Measurements from ENCODE around the gene ETV6. TPM values are rescaled to one million over a fixed set of nuclear protein-coding genes. Genes with fewer than 3 reads are reported as not detected.
"Not testable (repeated sequence)": the region's sequence is repeated elsewhere in the genome, so short reads cannot be mapped to it uniquely, and the experiment has no call there.

The ETV6 gene
- 27.3 TPM for polyA plus RNA-seq (2012; ENCODE audit: missing spikeins)

- DNase-seq (ENCODE audit: insufficient read length) = peak; percentile 63
- peak; percentile 83 for FAIRE-seq
- peak; percentile 75 for TF ChIP-seq POLR2AphosphoS5 (IDR thresholded peaks at IDR 0.05; ENCODE audit: low read depth, low read length)
- no peak; the same call in 1 of the 2 replicates for TF ChIP-seq TAF1 (IDR thresholded peaks at IDR 0.05; ENCODE audit: borderline replicate concordance, low read depth, low read length)
- peak; percentile 33; the same call in 1 of the 2 replicates for TF ChIP-seq POLR2A (IDR thresholded peaks at IDR 0.05; ENCODE audit: low read depth, low read length)
Measured at GRCh38 chr12:11649413-11650285, at the start of gene ETV6. Gene ETV6 (plus strand): TSS chr12:11649674. CDS start chr12:11650128, 454 bp downstream.

- TF ChIP-seq POLR2A (IDR thresholded peaks at IDR 0.05; ENCODE audit: low read depth, low read length) = no peak
- TF ChIP-seq POLR2AphosphoS5 (IDR thresholded peaks at IDR 0.05; ENCODE audit: low read depth, low read length) = no peak
- no peak for TF ChIP-seq TAF1 (IDR thresholded peaks at IDR 0.05; ENCODE audit: borderline replicate concordance, low read depth, low read length)
- FAIRE-seq = no peak
- no peak for DNase-seq (ENCODE audit: insufficient read length)
Measured at GRCh38 chr12:11600199-11600598, 49.3 kb upstream of the ETV6 start.

GRCh38 chr12:11601647-11602046 lies 47.8 kb upstream of the ETV6 start:
- FAIRE-seq = no peak
- no peak for DNase-seq (ENCODE audit: insufficient read length)
- TF ChIP-seq TAF1 (IDR thresholded peaks at IDR 0.05; ENCODE audit: borderline replicate concordance, low read depth, low read length) = no peak
- no peak for TF ChIP-seq POLR2A (IDR thresholded peaks at IDR 0.05; ENCODE audit: low read depth, low read length)
- TF ChIP-seq POLR2AphosphoS5 (IDR thresholded peaks at IDR 0.05; ENCODE audit: low read depth, low read length) = no peak

- TF ChIP-seq TAF1 (IDR thresholded peaks at IDR 0.05; ENCODE audit: borderline replicate concordance, low read depth, low read length) = no peak
- TF ChIP-seq POLR2AphosphoS5 (IDR thresholded peaks at IDR 0.05; ENCODE audit: low read depth, low read length) = no peak
- no peak for TF ChIP-seq POLR2A (IDR thresholded peaks at IDR 0.05; ENCODE audit: low read depth, low read length)
- FAIRE-seq = no peak
- DNase-seq (ENCODE audit: insufficient read length) = no peak
Measured at GRCh38 chr12:11607313-11608081, 42.0 kb upstream of the ETV6 start.

GRCh38 chr12:11609045-11609444 lies 40.4 kb upstream of the ETV6 start:
- no peak for TF ChIP-seq TAF1 (IDR thresholded peaks at IDR 0.05; ENCODE audit: borderline replicate concordance, low read depth, low read length)
- no peak for TF ChIP-seq POLR2AphosphoS5 (IDR thresholded peaks at IDR 0.05; ENCODE audit: low read depth, low read length)
- no peak for TF ChIP-seq POLR2A (IDR thresholded peaks at IDR 0.05; ENCODE audit: low read depth, low read length)
- FAIRE-seq = no peak
- no peak for DNase-seq (ENCODE audit: insufficient read length)

- DNase-seq (ENCODE audit: insufficient read length) = no peak
- no peak for FAIRE-seq
- TF ChIP-seq POLR2A (IDR thresholded peaks at IDR 0.05; ENCODE audit: low read depth, low read length) (no peak), TAF1 (IDR thresholded peaks at IDR 0.05; ENCODE audit: borderline replicate concordance, low read depth, low read length) (no peak), POLR2AphosphoS5 (IDR thresholded peaks at IDR 0.05; ENCODE audit: low read depth, low read length) (no peak)
Measured at GRCh38 chr12:11615481-11615880, 34.0 kb upstream of the ETV6 start.

GRCh38 chr12:11618046-11618445 lies 31.4 kb upstream of the ETV6 start:
- no peak for FAIRE-seq
- DNase-seq (ENCODE audit: insufficient read length) = no peak
- TF ChIP-seq TAF1 (IDR thresholded peaks at IDR 0.05; ENCODE audit: borderline replicate concordance, low read depth, low read length) (no peak), POLR2AphosphoS5 (IDR thresholded peaks at IDR 0.05; ENCODE audit: low read depth, low read length) (no peak), POLR2A (IDR thresholded peaks at IDR 0.05; ENCODE audit: low read depth, low read length) (no peak)

GRCh38 chr12:11621797-11622423 lies 27.6 kb upstream of the ETV6 start:
- no peak for TF ChIP-seq POLR2A (IDR thresholded peaks at IDR 0.05; ENCODE audit: low read depth, low read length)
- no peak for TF ChIP-seq POLR2AphosphoS5 (IDR thresholded peaks at IDR 0.05; ENCODE audit: low read depth, low read length)
- TF ChIP-seq TAF1 (IDR thresholded peaks at IDR 0.05; ENCODE audit: borderline replicate concordance, low read depth, low read length) = no peak
- FAIRE-seq (peak; percentile 71), DNase-seq (ENCODE audit: insufficient read length) (no peak)

GRCh38 chr12:11622876-11623281 lies 26.6 kb upstream of the ETV6 start:
- no peak for TF ChIP-seq TAF1 (IDR thresholded peaks at IDR 0.05; ENCODE audit: borderline replicate concordance, low read depth, low read length)
- no peak for TF ChIP-seq POLR2AphosphoS5 (IDR thresholded peaks at IDR 0.05; ENCODE audit: low read depth, low read length)
- no peak for TF ChIP-seq POLR2A (IDR thresholded peaks at IDR 0.05; ENCODE audit: low read depth, low read length)
- no peak for DNase-seq (ENCODE audit: insufficient read length)

GRCh38 chr12:11623382-11623781 lies 26.1 kb upstream of the ETV6 start:
- DNase-seq (ENCODE audit: insufficient read length) (no peak), FAIRE-seq (no peak)
- TF ChIP-seq TAF1 (IDR thresholded peaks at IDR 0.05; ENCODE audit: borderline replicate concordance, low read depth, low read length) (no peak), POLR2A (IDR thresholded peaks at IDR 0.05; ENCODE audit: low read depth, low read length) (no peak), POLR2AphosphoS5 (IDR thresholded peaks at IDR 0.05; ENCODE audit: low read depth, low read length) (no peak)

More at GRCh38 chr12:11622876-11623281, 26.6 kb upstream of the ETV6 start:
- peak; percentile 51 for FAIRE-seq

GRCh38 chr12:11624116-11624515 lies 25.4 kb upstream of the ETV6 start:
- DNase-seq (ENCODE audit: insufficient read length) = no peak
- no peak for FAIRE-seq
- TF ChIP-seq TAF1 (IDR thresholded peaks at IDR 0.05; ENCODE audit: borderline replicate concordance, low read depth, low read length) (no peak), POLR2A (IDR thresholded peaks at IDR 0.05; ENCODE audit: low read depth, low read length) (no peak), POLR2AphosphoS5 (IDR thresholded peaks at IDR 0.05; ENCODE audit: low read depth, low read length) (no peak)

GRCh38 chr12:11627709-11628108 lies 21.8 kb upstream of the ETV6 start:
- DNase-seq (ENCODE audit: insufficient read length) = not testable (repeated sequence)

More at GRCh38 chr12:11627709-11628108, 21.8 kb upstream of the ETV6 start:
- not testable (repeated sequence) for FAIRE-seq

All from GM12892 (cell line).